Left renal pelvis (tissue), 4 donors: ENCODE data around the gene NOL8. TPM values are rescaled to one million over a fixed set of nuclear protein-coding genes. Genes with fewer than 3 reads are reported as not detected.

Experiments used
- DNase-seq, 4 donors: peaks; one replicate each; pipeline ENCODE4 v3.0.0-alpha.2; 2013; ENCODE audit warnings: low read depth in 4 of 4, low spot score in 3 of 4
- polyA plus RNA-seq, 4 donors: library from polyadenylated mRNA; unstranded; fragments of 120-200 nt; gene quantifications; one replicate each; pipeline ENCODE4 v1.2.1, GENCODE V29; 2013; ENCODE audit not compliant: insufficient read length in 4 of 4

NOL8 gene
- polyA plus RNA-seq, 4 donors: 33.2 to 56.5 (median 42.5) TPM

DNA sequence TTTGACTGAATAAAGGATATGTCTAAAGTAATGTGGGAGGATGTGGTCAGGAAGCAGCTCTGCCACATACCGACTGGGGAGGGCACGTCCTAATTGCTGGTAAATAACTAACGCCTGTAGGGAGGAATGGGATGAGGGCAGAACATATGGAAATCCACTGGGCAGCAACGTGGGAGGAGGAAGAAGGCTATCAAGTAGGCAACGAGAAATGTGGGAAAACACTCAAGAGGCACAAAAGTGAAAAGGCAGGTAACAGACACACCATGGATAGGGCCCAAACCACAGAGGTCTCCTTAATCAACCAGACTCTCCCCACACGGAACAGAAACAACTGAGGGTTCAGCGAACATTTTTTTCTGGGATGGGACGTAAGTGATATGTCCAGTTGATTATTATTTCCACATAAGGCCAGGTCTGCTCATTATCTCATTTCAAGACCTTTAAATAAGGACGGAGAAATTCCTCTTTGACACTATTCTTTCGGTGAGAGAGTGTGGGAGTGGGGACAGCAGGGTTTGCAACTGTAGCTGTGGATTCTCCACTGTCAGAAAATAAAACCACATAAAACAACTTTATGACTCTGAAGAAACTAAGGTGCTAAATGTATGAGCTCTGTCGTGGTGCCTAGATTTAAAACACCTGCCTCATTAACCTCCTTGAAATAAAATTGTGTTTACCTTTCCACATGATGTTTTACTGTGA, 48.7 kb downstream of the NOL8 start:
- DNase-seq: peak in 3 of 4 donors; percentile 34 to 57 (median 39)

- no peak for DNase-seq
These were observed 49.6 kb downstream of the NOL8 start for GRCh38 chr9:92275541-92275940.

- no peak for DNase-seq
These were observed 54.6 kb downstream of the NOL8 start for GRCh38 chr9:92270511-92270910.

DNA sequence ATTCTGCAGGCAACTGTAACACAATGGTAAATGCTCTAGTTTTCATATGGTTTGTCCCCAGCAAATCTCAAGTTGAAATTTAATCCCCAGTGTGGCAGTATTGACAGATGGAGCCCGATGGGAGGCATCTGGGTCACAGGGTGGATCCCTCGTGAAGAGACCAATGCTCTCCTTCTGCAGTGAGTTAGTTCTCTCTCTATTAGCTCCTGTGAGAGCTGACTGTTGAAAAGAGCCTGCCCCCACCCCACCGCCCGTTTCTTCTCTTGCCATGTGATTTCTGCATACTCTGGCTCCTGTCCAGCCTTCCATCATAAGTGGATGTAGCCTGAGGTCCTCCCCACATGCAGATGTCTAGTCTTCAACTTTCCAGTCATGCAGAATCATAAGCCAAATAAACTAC, 58.7 kb downstream of the NOL8 start:
- no peak for DNase-seq

DNA sequence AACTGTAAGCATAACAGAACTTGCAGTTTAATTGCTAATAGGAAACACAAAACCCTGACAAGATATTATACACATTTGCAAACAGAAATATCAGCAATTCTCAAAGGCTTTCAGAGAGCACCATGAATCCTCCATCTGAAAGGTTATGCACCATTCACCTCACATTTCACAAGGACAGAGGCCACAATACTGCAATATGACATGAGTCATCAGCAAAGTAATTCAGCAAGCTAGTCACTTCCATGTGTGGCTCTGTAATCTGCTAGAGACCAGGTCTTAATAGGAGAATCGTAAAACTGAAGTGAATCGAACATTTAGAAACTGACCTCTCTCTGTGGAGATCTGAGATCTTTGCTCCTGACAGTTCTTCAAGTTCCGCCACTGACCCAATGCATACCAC, 60.0 kb downstream of the NOL8 start:
- DNase-seq: no peak

DNA sequence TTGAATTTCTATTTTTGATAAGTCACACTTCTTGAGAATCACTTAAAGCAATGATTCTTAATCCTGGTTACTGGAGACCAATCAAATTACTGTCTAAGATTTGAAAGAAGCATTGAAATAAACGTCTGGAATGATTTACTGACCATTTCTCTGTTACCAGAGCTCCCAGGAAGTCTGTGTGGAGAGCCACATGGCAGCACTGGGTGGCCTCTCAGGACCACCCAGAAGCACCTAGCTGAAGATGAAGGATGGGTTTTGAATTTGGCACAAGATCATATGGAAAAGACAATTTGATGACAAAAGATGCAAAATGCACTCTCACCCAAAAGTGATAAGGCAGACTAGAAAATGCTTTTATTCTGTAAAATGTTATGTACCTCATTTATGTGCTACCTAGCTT, 62.0 kb downstream of the NOL8 start:
- no peak for DNase-seq

GRCh38 chr9:92257327-92257726, 67.8 kb downstream of the NOL8 start:
- no peak for DNase-seq

GRCh38 chr9:92254381-92255337, 70.5 kb downstream of the NOL8 start:
- DNase-seq: peak in 1 of 4 donors; percentile 49

GRCh38 chr9:92253656-92254055, 71.5 kb downstream of the NOL8 start:
- no peak for DNase-seq

DNA sequence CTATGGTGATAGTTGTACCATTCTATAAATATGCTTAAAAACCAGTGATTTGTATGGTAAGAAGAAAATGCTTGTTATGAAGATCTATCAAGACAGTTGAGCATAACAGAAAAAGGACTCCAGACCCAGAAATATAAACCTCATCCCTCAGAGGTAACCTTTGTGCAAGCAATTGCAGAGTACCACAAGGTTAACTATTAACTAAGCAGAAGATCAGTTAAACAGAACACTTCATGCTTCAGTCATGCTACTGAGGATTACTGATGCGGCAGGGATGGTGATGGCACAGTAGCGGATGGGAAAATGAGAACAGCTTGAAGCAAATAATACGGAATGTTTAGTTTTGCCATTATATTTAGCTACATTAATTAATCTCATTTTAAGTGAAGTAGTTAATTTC, 77.2 kb downstream of the NOL8 start:
- no peak for DNase-seq

Other genes with a start within 250 kb of the NOL8 start
- gene SPTLC1, start 209.9 kb downstream of the NOL8 start, polyA plus RNA-seq: 100 to 1,000 TPM in 2 of 4 donors, 10 to 100 TPM in 2; 90.5 to 107 (median 98.8) TPM
- gene IARS1, start 31.7 kb downstream of the NOL8 start, polyA plus RNA-seq: 100 to 1,000 TPM in 2 of 4 donors, 10 to 100 TPM in 2; 75.2 to 110 (median 104) TPM
- 1 to 10 TPM; 6.5 to 8.9 (median 7.4) TPM for gene CENPP, start 603 bp upstream of the NOL8 start, polyA plus RNA-seq
- 100 to 1,000 TPM in 3 of 4 donors, 10 to 100 TPM in 1; 30.2 to 902 (median 133) TPM for gene OGN, start 79.2 kb upstream of the NOL8 start, polyA plus RNA-seq
- 10 to 100 TPM in 1 of 4 donors, 1 to 10 TPM in 2, under 1 TPM in 1; 0.66 to 86.5 (median 6.9) TPM for gene OMD, start 99.1 kb upstream of the NOL8 start, polyA plus RNA-seq
- gene ASPN, start 157.2 kb upstream of the NOL8 start, polyA plus RNA-seq: 100 to 1,000 TPM in 1 of 4 donors, 10 to 100 TPM in 2, 1 to 10 TPM in 1; 8.3 to 256 (median 31.6) TPM
- gene ECM2, start 210.6 kb upstream of the NOL8 start, polyA plus RNA-seq: 100 to 1,000 TPM in 1 of 4 donors, 10 to 100 TPM in 3; 12.6 to 103 (median 19.2) TPM